GM12891 (cell line): ENCODE data around the gene SLC34A1.

Experiments
- PAX5 ChIP-seq: IDR thresholded peaks from 2 replicates; pipeline ENCODE4 v1.6.1; 2011; ENCODE audit warnings: low read length, moderate library complexity, mild to moderate bottlenecking; ENCODE audit not compliant: insufficient read depth, severe bottlenecking
- POLR2A ChIP-seq: IDR thresholded peaks from 2 replicates; pipeline ENCODE4 v1.6.1; 2011; ENCODE audit warnings: low read depth, low read length, control low read depth
- POLR2AphosphoS5 ChIP-seq: IDR thresholded peaks from 2 replicates; pipeline ENCODE4 v1.6.1; 2011; ENCODE audit warnings: low read depth, low read length, control low read depth
- SPI1 ChIP-seq: IDR thresholded peaks from 2 replicates; pipeline ENCODE4 v1.6.1; 2011; ENCODE audit warnings: low read depth, low read length, control low read depth

DNA sequence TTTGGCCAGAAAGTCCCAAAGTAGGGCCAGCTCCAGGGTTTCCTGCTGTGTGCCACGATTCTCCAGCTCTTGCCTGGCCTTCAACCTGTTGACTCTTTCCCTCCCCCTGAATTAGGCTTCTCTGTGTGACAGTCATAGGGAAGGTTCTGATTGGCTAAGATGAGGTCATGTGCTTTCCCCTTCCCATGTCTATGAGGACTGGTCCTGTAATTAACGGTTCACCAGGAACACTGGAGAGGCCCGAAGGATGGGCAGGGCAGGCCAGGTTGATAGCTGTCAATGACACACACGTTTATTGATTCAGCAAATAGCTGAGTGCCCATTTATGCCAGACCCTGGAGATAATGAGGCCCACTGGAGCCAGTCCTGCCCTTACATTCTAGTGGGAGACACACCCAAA is 53.4 kb downstream of the SLC34A1 start:
- TF ChIP-seq POLR2AphosphoS5, result no peak
- no peak for TF ChIP-seq SPI1
- no peak for TF ChIP-seq POLR2A
- no peak for TF ChIP-seq PAX5
